Caco-2 (cell line): ENCODE measurements around the gene DOCK6. TPM values are rescaled to one million over a fixed set of nuclear protein-coding genes. Genes with fewer than 3 reads are reported as not detected.
"Not testable (repeated sequence)": the region's sequence is repeated elsewhere in the genome, so short reads cannot be mapped to it uniquely, and the experiment has no call there.

Experiments used
- BruUV-seq: library from RNA; stranded (reverse); fragments of 400-500 nt; replicated peaks from 2 replicates; lab custom pipeline; 2021; lab: Mats Ljungman, UMichigan
- CTCF ChIA-PET: fragments of 300-600 bp; sonication (Branson Sonifier 250); formaldehyde crosslinking; loops from one replicate; lab custom pipeline; 2022; ENCODE audit warnings: antibody characterized with exemption; lab: Charles Lee
- POLR2A ChIA-PET: fragments of 300-600 bp; sonication (Branson Sonifier 250); formaldehyde crosslinking; loops from one replicate; lab custom pipeline; 2022; ENCODE audit warnings: antibody characterized with exemption; lab: Charles Lee
- DNase-seq, 2 experiments: peaks; one replicate each; pipeline versions ENCODE4 v3.0.0 to v3.0.0-alpha.2; 2020 to 2022
- H3K27me3 ChIP-seq: replicated peaks from 2 replicates; pipeline ENCODE4 v1.6.0; 2011; ENCODE audit warnings: low read length; ENCODE audit not compliant: control insufficient read depth, insufficient read depth
- H3K36me3 ChIP-seq: 2 replicates; pipeline ENCODE4 v1.5.1; 2011; ENCODE audit warnings: low read length; ENCODE audit not compliant: control insufficient read depth, insufficient read depth
- H3K4me1 ChIP-seq: fragments of 250-450 bp; sonication (Bioruptor Pico); 2 replicates; pipeline ENCODE4 v1.5.1; 2020; ENCODE audit warnings: mild to moderate bottlenecking
- H3K4me3 ChIP-seq: 2 replicates; pipeline ENCODE4 v1.5.1; 2011; ENCODE audit warnings: low read depth, mild to moderate bottlenecking, control low read depth, low read length
- H3K9me3 ChIP-seq: fragments of 250-450 bp; sonication (Bioruptor Pico); 2 replicates; pipeline ENCODE4 v1.5.1; 2020; ENCODE audit warnings: mild to moderate bottlenecking, moderate library complexity
- H3K27ac Mint-ChIP-seq: one replicate; pipeline ENCODE4 v1.8.0; 2022; ENCODE audit warnings: mixed read lengths; ENCODE audit not compliant: unreplicated experiment
- H3K27me3 Mint-ChIP-seq: one replicate; pipeline ENCODE4 v1.8.0; 2022; ENCODE audit warnings: mixed read lengths; ENCODE audit not compliant: insufficient read depth, unreplicated experiment
- H3K36me3 Mint-ChIP-seq: one replicate; pipeline ENCODE4 v1.8.0; 2022; ENCODE audit warnings: mild to moderate bottlenecking, mixed read lengths; ENCODE audit not compliant: insufficient read depth, unreplicated experiment
- H3K4me1 Mint-ChIP-seq: one replicate; pipeline ENCODE4 v1.8.0; 2022; ENCODE audit warnings: low read depth, mixed read lengths; ENCODE audit not compliant: unreplicated experiment
- H3K4me3 Mint-ChIP-seq: one replicate; pipeline ENCODE4 v1.8.0; 2022; ENCODE audit warnings: mild to moderate bottlenecking, moderate library complexity, mixed read lengths; ENCODE audit not compliant: unreplicated experiment
- H3K9me3 Mint-ChIP-seq: one replicate; pipeline ENCODE4 v1.8.0; 2022; ENCODE audit warnings: mixed read lengths; ENCODE audit not compliant: unreplicated experiment
- intact Hi-C: fragments of 100-400 bp; cut with micrococcal nuclease; formaldehyde crosslinking; loops from one replicate; pipeline ENCODE4 v1.10.0; 2022; ENCODE audit not compliant: unreplicated experiment
- total RNA-seq: library from RNA; stranded (reverse); gene quantifications from 2 replicates; pipeline ENCODE4 v1.2.3, GENCODE V29; 2022
- TF ChIP-seq, protein P1 (sequence below), 2 experiments: fragments of 200-600 bp in 1 of 2; IDR thresholded peaks; 1 replicate in 1 of 2; 2 replicates in 1 of 2; pipeline versions ENCODE4 v1.5.1 to v1.8.0; 2011 to 2022; ENCODE audit warnings: antibody characterized with exemption in 1 of 2, control low read depth in 1 of 2, inconsistent platforms in 1 of 2, low read depth in 1 of 2, low read length in 1 of 2, mild to moderate bottlenecking in 1 of 2, moderate library complexity in 1 of 2; ENCODE audit not compliant: insufficient read depth in 1 of 2, severe bottlenecking in 1 of 2, unreplicated experiment in 1 of 2

The DOCK6 gene
- total RNA-seq, 1 experiment from 2014 or later, result 84.1 TPM

DNA sequence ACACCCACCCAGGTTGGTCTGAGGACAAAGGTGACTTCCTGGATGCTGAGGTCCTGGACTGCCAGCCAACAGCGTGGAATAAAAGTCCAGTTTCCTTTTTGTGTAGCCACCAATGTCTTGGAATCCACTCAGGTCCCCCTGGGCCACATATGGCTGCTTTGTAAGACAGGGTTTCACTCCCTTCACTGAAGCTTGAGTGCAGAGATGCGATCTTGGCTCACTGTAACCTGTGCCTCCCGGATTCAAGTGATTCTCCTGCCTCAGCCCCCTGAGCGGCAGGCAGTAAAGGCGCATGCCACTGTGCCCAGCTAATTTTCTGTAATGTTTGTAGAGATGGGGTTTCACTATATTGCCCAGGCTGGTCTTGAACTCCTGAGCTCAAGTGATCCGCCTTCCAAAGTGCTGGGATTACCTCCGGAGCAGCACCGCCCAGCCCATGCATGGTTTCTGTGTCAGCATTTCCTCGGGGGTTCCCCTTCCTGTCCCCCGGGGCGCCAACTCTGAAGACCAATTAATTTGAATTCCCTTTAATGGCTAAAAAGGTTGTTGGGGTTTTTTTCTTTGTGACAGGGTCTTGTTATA is 82.5 kb downstream of the DOCK6 start:
- ChIA-PET CTCF (no interaction called here), POLR2A (no interaction called here)
- DNase-seq, result no peak
- no peak overlapping the region for H3K4me3 Mint-ChIP-seq
- no peaks in the 10 kb centered on the region for H3K27me3 ChIP-seq
- H3K27ac Mint-ChIP-seq, result no peak overlapping the region
- no TSS peak for BruUV-seq
- H3K36me3 Mint-ChIP-seq, result peaks cover 5% of the 10 kb centered on the region
- H3K4me1 ChIP-seq, result no peaks in the 10 kb centered on the region
- no peaks in the 10 kb centered on the region for H3K27me3 Mint-ChIP-seq
- H3K36me3 ChIP-seq, result no peaks in the 10 kb centered on the region
- TF ChIP-seq, protein P1, sequence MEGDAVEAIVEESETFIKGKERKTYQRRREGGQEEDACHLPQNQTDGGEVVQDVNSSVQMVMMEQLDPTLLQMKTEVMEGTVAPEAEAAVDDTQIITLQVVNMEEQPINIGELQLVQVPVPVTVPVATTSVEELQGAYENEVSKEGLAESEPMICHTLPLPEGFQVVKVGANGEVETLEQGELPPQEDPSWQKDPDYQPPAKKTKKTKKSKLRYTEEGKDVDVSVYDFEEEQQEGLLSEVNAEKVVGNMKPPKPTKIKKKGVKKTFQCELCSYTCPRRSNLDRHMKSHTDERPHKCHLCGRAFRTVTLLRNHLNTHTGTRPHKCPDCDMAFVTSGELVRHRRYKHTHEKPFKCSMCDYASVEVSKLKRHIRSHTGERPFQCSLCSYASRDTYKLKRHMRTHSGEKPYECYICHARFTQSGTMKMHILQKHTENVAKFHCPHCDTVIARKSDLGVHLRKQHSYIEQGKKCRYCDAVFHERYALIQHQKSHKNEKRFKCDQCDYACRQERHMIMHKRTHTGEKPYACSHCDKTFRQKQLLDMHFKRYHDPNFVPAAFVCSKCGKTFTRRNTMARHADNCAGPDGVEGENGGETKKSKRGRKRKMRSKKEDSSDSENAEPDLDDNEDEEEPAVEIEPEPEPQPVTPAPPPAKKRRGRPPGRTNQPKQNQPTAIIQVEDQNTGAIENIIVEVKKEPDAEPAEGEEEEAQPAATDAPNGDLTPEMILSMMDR (IDR thresholded peaks at IDR 0.05; ENCODE audit: insufficient read depth in 1 of 2, low read depth in 1 of 2, low read length in 1 of 2, severe bottlenecking in 1 of 2, unreplicated experiment in 1 of 2), result no peak
- intact Hi-C loops, result no loop called here
- no peak overlapping the region for H3K4me3 ChIP-seq
- H3K9me3 ChIP-seq, result no peaks in the 10 kb centered on the region; the same call in 1 of the 2 replicates
- no peaks in the 10 kb centered on the region for H3K9me3 Mint-ChIP-seq
- H3K4me1 Mint-ChIP-seq, result no peaks in the 10 kb centered on the region

DNA sequence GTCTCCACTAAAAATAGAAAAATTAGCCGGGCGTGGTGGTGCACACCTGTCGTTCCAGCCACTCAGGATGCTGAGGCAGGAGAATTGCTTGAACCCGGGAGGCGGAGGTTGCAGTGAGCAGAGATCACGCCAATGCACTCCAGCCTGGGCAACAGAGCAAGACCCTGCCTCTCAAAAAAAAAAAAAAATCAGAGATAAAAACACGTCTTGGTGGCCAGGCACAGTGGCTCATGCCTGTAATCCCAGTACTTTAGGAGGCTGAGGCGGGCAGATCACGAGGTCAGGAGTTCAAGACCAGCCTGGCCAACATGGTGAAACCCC is 83.2 kb downstream of the DOCK6 start:
- POLR2A ChIA-PET, H3K36me3 Mint-ChIP-seq, BruUV-seq, H3K4me3 Mint-ChIP-seq, H3K27me3 Mint-ChIP-seq, H3K4me1 Mint-ChIP-seq, H3K27me3 ChIP-seq, CTCF ChIA-PET, H3K36me3 ChIP-seq, H3K9me3 ChIP-seq, H3K27ac Mint-ChIP-seq, DNase-seq, H3K9me3 Mint-ChIP-seq, H3K4me3 ChIP-seq, intact Hi-C loops, H3K4me1 ChIP-seq: not testable (repeated sequence)

DNA sequence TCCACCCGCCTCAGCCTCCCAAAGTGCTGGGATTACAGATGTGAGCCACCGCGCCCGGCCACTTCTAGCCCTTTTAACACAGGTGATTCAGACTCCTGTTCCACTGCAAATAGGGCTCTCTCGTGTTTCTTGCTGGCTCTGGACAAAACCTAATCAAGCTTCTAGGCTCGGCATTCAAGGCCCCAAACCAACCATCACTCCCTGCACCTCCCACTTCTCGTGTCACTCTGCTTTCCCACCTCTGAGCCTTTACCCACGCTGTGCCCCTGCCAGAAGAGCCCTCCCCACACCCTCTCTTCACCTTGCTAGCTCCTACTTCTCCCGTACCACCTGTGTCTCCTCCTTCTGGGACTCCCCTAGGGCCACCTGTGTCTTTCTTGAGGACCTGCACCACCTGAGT is 84.7 kb downstream of the DOCK6 start:
- BruUV-seq, result no TSS peak
- Histone ChIP-seq H3K9me3 (no peaks in the 10 kb centered on the region), H3K36me3 (no peaks in the 10 kb centered on the region; the same call in 1 of the 2 replicates), H3K27me3 (no peaks in the 10 kb centered on the region), H3K4me3 (no peak overlapping the region), H3K4me1 (no peaks in the 10 kb centered on the region)
- Mint-ChIP-seq H3K9me3 (no peaks in the 10 kb centered on the region), H3K4me1 (no peaks in the 10 kb centered on the region), H3K4me3 (no peak overlapping the region), H3K27me3 (no peaks in the 10 kb centered on the region), H3K27ac (no peak overlapping the region), H3K36me3 (no peaks in the 10 kb centered on the region)
- TF ChIP-seq, protein P1 (IDR thresholded peaks at IDR 0.05; ENCODE audit: insufficient read depth in 1 of 2, low read depth in 1 of 2, low read length in 1 of 2, severe bottlenecking in 1 of 2, unreplicated experiment in 1 of 2), result no peak
- CTCF ChIA-PET, result no interaction called here
- POLR2A ChIA-PET, result no interaction called here
- intact Hi-C loops, result no loop called here
- DNase-seq, result no peak
